GM12891 (cell line): ENCODE data around the gene KLHL30.
A peak's percentile ranks its signal among the peaks of the same experiment; 100 is the strongest.

Experiments used
- DNase-seq: peaks from one replicate; pipeline ENCODE4 v3.0.0; 2011; ENCODE audit warnings: low spot score; ENCODE audit not compliant: insufficient read length
- FAIRE-seq: peaks from 2 replicates; lab custom pipeline; 2011; peaks lifted over from hg19 to GRCh38; lab: Jason Lieb, UNC
- PAX5 ChIP-seq: IDR thresholded peaks from 2 replicates; pipeline ENCODE4 v1.6.1; 2011; ENCODE audit warnings: low read length, moderate library complexity, mild to moderate bottlenecking; ENCODE audit not compliant: insufficient read depth, severe bottlenecking
- POLR2A ChIP-seq: IDR thresholded peaks from 2 replicates; pipeline ENCODE4 v1.6.1; 2011; ENCODE audit warnings: low read depth, low read length, control low read depth
- POLR2AphosphoS5 ChIP-seq: IDR thresholded peaks from 2 replicates; pipeline ENCODE4 v1.6.1; 2011; ENCODE audit warnings: low read depth, low read length, control low read depth
- POU2F2 ChIP-seq: IDR thresholded peaks from 2 replicates; pipeline ENCODE4 v1.6.1; 2011; ENCODE audit warnings: low read depth, mild to moderate bottlenecking, control low read depth, low read length, moderate library complexity
- SPI1 ChIP-seq: IDR thresholded peaks from 2 replicates; pipeline ENCODE4 v1.6.1; 2011; ENCODE audit warnings: low read depth, low read length, control low read depth
- TAF1 ChIP-seq: IDR thresholded peaks from 2 replicates; pipeline ENCODE4 v1.6.1; 2011; ENCODE audit warnings: low read depth, low read length, control low read depth

The KLHL30 gene

DNA sequence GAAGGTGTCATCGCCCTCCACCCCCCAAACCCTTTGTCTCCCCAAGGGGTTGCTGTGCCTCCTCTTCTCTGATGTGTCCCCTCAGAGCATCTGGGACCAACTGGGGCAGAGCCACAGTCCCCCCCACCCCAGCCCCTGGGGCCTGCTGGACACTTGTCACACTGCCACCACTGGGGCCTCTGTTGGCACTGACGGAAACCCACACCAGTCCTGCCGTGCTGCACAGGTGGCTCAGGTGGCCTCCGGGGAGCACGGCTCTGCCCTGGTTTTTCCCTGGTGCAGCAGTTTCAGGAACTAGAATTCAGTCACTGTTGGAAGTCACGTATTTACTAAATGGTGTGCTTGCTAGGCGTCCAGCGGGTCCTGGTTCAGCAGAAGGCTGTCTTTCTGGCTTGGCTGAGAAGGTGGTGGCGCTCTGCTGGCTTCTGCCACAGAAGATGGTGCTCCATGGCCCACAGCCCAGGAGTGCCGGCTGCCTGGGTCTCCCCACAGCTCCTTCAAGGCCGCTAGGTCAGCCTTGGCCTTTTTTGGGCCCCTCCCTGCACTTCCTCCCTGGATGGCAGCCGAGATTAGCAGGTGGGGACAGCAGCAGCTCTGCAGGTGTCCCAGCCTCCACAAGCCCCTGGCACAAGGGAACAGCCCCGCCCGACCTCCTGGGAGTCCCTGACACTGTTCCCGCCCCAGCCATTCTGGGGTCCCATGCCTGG is 18.6 kb upstream of the KLHL30 start:
- TF ChIP-seq POU2F2 (no peak), TAF1 (no peak), POLR2AphosphoS5 (no peak), POLR2A (no peak), SPI1 (no peak), PAX5 (no peak)
- peak; percentile 45 for FAIRE-seq
- no peak for DNase-seq

DNA sequence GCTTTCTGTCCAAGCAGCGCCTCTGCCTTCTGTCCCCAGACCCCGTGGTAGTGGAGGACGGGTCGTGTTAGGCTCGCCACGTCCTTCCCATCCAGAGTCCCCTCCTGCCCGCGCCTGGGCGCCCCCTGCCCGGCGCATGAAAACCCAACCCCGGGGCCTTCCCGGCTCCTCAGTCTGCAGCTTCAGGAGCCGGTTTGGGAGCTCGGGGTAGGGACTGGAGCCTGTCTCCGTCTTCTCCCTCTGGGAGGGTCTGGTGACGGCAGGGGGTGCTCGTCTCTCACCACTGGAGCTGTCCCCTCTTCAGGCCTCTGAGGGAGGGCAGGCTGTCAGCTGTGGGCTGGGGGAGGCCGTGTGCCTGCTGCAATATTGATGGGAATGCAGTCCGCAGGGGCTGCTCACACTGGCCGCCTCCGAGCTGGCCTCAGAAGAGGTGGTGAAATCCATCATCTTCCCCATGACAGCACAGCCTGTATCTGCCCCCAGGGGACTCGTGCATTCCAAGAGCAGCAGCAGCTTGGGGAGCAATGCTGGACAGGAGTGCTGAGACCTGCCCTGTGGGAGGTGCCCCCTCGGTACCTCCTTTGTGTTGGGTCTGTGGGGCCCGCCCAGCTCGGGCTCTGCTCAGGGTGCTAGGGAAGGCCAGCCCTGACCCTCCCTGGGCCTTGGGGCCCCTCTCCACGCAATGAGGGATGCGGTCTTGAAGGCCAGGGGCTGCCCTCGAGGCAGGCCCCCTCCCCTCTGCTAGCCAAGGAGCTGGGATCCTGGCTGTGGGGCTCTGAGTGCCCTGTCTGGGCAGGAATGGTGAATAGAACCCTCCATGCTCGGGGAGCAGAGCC is 17.8 kb upstream of the KLHL30 start:
- FAIRE-seq = no peak
- DNase-seq = no peak
- TF ChIP-seq POLR2AphosphoS5 = no peak

DNA sequence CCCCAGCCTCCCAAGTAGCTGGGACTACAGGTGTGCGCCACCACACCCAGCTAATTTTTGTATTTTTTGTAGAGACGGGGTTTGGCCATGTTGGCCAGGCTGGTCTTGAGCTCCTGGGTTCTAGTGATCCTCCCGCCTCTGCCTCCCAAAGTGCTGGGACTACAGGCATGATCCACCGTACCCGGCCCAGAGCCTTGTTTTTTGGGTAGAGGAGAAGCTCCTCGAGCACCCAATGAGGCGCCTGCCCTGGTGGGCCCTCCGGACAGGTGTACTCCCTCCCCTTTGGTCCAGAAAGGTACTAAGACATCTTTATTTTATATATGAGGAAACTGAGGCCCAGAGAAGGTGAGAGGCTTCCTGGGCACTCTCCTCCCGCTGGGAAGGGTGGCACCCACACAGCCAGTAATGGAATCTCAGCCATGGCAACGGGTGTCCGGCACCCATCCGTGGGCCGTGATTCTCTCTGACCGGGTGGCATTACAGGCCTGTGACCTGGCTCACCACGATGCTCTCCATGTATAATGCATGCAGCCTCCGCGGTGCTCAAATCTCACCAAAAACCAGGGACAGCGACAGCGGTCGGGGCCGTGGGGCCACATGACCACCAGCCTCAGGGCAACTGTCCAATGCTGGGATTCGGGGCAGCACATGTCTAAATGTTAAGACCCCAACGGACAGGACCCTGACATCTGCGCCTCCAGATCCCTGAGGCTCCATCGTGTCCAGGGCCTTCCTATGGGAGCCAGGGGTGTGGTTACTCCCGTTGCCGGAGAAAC is 16.8 kb upstream of the KLHL30 start:
- no peak for FAIRE-seq
- TF ChIP-seq TAF1 = no peak
- no peak for TF ChIP-seq POLR2A
- TF ChIP-seq POLR2AphosphoS5 = no peak
- TF ChIP-seq POU2F2 = no peak
- TF ChIP-seq SPI1 = no peak
- TF ChIP-seq PAX5 = no peak
- DNase-seq = no peak

DNA sequence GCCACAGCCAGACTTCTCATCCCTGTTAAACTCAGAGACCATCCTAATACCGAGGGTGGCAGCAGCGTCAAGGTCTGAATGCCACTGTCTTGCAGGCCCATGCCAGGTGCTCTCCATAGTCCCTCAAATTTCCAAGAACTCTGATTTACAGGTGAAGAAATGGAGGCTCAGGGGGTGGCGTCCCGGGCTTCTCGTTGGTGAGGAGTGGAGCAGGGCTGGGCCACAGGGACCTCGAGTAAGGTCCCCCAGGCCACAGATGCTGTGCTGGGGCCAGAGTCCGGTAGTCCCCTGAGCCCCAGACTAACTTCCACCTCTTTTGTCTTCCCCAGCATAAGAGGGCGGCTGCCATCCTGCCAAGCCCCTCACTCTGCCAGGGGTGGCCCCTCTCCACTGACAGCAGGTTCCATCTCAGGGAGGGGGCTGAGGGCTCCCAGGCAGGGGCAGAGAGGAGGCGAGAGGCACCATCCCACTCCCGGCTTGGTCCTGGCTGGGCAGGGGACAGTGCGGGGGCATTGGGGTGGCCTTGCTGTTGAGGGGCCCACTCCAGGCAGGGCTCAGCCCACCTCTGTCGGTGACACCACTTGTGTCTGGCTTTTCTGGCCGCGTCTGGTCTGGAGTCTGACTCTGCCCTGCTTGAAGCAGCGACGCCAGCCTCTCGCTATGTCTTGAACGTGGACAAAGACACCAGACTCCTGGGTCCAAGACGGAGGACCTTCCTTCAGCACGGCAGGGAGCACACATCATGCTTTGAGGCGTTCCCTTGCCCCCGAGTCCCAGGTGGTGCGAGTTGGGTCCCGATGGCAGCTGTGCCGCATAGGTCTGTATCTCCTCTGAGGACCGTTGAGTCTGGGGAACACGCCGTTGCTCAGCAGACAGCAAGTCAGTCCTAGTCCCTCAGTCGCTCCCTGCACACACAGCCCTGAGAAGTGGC is 15.9 kb upstream of the KLHL30 start:
- FAIRE-seq = no peak
- TF ChIP-seq POU2F2 = no peak
- TF ChIP-seq SPI1 = no peak
- TF ChIP-seq POLR2AphosphoS5 = no peak
- no peak for TF ChIP-seq PAX5
- no peak for TF ChIP-seq POLR2A
- no peak for TF ChIP-seq TAF1
- DNase-seq = no peak

DNA sequence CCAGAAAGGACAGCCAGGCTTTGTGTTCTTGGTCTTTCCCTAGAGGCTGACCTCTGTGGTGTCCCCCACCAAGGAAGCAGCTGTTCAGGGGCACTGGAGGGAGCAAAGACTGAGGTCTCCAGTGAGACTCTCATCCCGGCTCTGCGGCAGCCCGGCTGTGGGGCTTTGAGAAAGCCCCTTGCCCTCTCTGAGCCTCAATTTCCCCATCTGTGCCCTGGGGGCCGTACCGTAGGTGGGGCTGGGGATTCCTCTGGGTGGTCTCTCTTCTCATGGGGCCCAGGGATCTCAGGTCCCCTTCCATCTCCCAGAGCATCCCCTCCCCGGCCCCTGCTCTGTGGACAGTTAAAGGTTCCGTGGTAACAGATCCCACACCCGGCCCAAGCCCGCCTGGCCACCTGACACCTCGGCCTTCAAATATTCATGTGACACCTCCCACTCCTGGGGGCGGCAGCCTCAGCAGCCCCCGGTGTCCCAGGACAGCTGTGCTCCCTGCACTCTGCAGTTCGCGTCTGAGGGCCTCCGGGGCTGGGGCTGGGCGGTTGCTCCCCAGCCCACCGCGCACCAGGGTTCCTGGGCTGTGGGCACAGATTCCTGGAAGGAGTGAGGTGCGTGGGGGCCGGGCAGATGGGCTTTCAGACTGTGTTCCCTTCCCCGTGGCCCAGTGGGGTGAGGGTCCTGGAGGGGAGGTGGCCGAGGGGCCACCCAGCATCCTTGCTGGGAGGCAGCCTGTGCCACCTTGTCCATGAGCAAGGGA is 15.1 kb upstream of the KLHL30 start:
- FAIRE-seq = no peak
- no peak for DNase-seq
- TF ChIP-seq PAX5 = no peak

DNA sequence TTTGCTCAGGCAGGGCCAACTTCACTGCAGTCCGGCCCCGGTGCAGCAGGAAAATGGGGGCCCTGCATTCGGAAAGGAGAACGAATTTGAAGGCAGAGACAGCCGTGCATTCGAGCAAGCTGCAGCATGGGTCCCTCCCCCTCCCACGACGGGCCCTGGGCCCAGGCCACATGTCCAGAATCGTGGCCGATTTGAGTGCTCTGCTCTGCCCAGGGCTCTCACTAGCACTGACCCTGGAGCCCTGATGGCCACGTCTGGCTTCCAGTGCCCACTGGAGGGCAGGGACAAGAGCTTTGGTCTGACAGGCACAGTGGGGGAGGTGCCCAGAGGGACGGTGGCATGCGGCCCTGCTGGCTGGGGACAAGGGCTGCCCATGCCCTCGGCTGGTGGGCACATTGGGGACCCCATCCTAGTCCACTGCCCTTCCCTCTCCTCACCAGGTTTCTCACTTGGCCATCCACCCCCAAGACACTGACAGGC is 14.4 kb upstream of the KLHL30 start:
- DNase-seq = no peak
- no peak for FAIRE-seq
- TF ChIP-seq POLR2AphosphoS5 (no peak), POU2F2 (no peak), TAF1 (no peak), SPI1 (no peak), POLR2A (no peak), PAX5 (no peak)

DNA sequence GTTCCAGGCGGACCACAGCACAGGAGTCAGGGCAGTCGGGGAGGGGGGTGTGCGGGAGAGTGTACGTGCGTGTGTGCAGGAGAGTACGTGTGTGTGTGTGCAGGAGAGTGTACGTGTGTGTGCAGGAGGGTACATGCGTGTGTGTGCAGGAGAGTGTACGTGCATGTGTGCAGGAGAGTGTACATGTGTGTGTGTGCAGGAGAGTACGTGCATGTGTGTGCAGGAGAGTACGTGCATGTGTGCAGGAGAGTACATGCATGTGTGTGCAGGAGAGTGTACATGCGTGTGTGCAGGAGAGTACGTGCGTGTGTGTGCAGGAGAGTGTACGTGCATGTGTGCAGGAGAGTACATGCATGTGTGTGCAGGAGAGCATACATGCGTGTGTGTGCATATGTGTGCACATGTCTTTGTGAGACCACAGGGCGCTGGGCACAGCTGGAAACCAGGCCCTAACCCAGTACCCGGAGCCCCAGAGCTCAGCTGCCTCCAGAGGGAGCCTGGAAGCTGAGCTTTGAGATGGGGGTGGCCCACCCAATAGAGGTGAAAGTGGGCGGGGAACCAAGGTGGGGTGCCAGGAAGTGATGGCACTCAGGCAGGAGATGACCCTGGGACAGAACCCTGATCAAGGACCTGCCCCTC is 13.9 kb upstream of the KLHL30 start:
- peak; percentile 83 for FAIRE-seq
- no peak for DNase-seq
- TF ChIP-seq TAF1 (no peak), POU2F2 (no peak), POLR2A (no peak), PAX5 (no peak), SPI1 (no peak), POLR2AphosphoS5 (no peak)
